ENCODE results near the gene TEKT5.

TEKT5 gene

GRCh38 chr16:10607157-10607556 is 87.6 kb downstream of the TEKT5 start:
- ATAC-seq: no peak

- no peak for ATAC-seq
Measured at GRCh38 chr16:10606607-10607006, 88.1 kb downstream of the TEKT5 start.

DNA sequence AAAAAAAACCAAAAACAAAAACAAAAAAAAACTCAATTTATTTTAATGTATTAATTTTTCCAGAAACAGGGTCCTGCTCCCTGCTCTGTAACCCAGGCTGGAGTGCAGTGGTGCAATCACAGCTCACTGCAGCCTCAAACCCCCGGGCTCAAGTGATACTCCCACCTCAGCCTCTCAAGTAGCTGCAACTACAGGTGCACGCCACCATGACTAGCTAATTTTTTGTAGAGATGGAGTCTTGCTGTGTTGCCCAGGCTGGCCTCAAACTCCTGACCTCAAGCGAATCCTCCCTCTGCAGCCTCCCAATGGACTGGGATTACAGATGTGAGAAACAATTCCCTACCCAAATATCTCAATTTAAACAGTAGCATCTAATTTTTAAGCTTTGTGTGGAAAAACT is 89.1 kb downstream of the TEKT5 start:
- ATAC-seq: no peak

DNA sequence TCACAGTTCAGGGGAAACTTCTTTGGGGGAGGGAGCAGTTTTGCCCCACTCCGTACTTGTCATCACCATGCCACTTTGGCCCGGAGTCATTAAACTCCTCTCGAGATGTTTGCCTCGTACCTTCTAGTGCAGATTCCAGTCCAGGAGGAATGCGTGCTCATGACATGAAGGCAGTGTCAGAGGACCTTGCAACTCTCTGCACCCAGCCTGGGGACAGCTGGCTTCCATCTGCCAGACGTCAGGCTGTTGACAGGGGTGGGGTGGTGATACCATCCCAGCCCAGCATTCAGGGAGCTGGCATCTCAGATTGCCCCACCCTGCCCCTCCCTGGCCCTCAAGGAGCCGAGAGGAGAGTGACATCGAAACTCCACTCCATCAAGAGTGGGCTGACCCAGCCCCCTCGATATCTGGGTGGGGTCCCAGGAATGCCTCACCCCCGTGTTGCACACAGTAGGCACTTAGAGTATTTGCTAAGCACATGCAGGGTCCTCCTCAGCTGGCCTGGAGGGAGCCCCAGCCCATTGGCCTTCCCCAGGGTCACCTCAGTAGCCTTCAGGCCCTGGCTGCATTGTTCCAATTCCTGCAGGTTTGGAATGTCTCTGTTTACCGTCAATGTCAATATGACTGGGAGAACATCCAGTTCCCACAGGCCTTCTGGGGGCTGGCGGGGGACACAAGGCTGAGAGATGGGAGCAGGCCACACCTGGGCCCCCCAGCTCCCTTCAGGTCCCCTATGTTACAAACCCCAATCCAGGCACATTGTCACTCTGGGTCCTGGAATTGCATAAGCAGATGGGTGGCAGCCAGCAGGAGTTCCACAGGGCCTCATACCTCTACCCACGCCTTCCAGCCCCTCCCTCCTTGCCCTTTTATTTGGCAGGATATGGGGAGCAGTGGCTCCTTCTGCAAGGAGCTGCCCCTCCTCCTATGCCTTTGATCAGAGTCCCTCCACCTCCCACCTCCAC is 93.0 kb downstream of the TEKT5 start:
- ATAC-seq: no peak

GRCh38 chr16:10600782-10601443 is 93.8 kb downstream of the TEKT5 start:
- no peak for ATAC-seq

GRCh38 chr16:10599626-10600025 is 95.1 kb downstream of the TEKT5 start:
- ATAC-seq: no peak

DNA sequence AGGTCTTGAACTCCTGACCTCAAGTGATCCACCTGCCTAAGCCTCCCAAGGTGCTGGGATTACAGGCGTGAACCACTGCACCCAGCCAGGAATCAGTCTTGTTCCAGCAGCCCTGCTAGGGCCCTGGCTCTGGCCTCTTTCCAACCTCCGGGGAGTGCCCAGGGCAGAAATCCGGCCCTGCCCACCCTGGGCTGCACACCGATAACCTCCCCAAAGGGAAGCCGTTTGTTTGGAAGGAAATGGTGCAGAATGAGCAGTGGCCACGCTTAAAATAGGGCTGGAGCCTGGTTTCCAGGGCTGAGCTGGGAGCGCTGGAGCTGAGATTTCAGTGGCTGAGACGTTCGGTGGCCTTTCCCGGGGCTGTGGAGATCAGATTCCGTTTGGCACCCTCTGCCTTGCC is 96.6 kb downstream of the TEKT5 start:
- ATAC-seq: no peak

DNA sequence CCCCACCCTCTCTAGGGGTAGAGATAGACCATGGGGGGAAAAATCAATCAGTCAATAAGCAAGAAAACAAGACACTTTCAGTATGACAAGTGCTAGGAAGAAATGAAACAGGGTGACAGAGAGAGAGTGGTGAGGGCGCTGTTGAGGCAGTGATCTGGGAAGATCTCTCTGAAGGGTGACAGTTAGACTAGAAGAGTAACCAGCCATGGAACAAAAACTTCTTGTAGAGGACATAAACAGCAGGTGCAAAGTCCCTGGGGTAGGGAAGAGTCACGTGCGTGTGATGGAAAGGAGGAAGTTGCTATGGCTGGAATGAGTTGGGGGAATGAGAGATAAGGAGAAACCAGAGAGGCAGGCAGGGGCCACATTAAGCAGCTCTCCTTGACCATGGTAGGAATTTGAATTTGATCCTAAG is 97.5 kb downstream of the TEKT5 start:
- ATAC-seq: no peak

DNA sequence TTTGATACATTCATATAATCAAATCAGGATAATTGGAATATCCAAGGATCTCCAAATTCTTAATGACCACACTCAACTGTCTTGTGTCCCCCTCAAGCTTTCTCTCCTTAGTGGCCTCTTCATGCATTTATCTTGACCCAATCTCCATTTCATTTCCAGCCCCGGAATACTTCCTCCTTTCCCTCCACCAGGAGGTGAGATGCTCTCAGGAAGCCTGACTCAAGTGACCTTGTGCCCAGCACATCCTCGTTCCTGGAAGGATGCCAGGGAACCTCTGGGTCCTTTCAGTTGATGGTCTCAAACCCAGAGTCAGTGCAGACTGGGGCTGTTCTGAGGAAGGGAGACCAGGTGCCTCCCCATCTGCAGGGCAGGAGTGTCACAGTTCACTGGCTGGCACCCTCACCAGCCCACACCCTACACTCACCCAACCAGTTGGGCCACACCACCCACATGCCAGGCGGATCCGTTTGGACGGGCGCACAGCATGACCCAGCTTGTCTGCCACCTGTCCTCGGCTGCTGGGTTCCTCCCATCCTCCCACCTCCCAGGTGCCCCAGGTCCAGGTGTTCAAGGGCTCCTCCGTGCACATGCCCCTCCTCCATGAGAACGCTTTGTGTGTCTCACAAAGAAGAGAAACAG is 100.3 kb downstream of the TEKT5 start:
- ATAC-seq: no peak

GRCh38 chr16:10592611-10593010 is 102.1 kb downstream of the TEKT5 start:
- no peak for ATAC-seq

DNA sequence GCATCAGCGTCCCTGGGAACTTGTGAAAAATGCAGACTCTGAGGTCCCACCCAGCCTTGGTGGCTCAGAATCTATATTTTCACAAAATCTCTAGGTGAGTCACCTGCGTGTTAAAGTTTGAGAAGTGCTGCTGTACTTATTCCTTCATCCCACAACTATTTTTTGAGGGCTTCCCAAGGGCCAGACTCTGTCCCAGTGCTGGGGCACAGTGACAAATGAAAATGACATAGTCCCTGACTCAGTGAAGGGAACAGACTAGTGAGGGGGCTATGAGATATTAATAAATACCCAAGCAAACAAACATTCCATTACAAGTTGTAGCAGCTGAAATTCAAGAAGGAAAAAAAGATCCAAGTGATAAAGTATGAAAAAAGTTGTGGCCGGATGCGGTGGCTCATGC is 104.4 kb downstream of the TEKT5 start:
- no peak for ATAC-seq

- no peak for ATAC-seq
Measured at GRCh38 chr16:10589109-10589508, 105.6 kb downstream of the TEKT5 start.

GRCh38 chr16:10587622-10588021 is 107.1 kb downstream of the TEKT5 start:
- ATAC-seq: no peak

DNA sequence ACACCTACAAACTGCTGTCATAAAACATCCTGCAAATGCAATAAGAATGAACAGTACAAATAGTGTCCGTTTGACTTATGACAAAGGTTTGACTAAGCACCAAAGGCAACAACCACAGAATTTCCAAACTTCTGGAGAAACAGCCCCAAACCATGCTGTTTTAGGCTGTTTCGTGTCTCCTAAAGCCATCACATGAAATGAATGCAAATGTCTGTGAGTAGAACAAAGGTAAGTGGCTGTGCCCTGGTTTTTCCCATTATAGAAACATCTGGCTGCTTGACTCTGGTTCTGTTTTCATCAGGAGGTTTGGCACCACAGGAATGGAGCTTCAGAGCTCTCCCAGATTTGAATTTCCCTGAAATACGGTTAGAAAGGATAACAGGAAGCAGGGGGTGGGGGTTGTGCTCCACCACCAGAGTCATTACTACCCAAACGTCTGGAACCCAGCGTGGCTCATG is 109.7 kb downstream of the TEKT5 start:
- no peak for ATAC-seq

DNA sequence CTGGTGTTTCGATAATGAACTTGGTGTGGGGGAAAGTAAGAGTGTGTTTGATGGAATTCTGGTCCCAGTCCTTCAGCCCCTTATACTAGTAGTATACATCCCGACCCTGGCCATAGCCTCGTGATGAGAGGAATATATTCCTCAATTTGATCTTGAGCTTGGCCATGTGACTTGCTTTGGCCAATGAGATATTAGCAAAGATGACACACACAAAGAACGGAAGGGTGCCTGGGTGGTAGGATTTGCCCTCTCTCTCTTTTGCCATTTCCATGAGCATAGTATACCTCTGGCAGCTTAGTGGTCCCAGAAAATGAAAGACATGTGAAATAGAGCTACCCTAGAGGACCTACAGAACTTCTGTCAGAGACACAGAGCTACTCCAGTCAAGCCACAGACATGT is 111.5 kb downstream of the TEKT5 start:
- ATAC-seq: no peak

GRCh38 chr16:10581507-10581906 is 113.2 kb downstream of the TEKT5 start:
- ATAC-seq: no peak

DNA sequence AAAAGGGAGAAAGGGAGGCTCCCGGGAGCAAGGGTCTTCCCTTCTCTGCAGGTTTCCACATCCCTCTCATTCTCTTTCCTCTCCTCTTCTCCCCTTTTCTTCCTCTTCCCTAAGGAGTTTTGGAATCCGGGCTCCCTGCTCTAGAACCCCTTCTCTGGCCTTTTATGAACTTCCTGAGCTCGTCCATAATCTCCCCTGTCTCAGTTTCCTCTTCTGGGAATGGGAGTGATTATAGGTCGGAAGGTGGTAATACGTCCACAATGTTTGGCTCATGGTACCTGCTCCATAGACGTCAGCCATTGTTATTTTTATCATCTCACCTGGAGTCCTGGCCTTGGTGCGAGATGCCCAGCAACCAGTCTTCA is 113.9 kb downstream of the TEKT5 start:
- ATAC-seq: no peak

DNA sequence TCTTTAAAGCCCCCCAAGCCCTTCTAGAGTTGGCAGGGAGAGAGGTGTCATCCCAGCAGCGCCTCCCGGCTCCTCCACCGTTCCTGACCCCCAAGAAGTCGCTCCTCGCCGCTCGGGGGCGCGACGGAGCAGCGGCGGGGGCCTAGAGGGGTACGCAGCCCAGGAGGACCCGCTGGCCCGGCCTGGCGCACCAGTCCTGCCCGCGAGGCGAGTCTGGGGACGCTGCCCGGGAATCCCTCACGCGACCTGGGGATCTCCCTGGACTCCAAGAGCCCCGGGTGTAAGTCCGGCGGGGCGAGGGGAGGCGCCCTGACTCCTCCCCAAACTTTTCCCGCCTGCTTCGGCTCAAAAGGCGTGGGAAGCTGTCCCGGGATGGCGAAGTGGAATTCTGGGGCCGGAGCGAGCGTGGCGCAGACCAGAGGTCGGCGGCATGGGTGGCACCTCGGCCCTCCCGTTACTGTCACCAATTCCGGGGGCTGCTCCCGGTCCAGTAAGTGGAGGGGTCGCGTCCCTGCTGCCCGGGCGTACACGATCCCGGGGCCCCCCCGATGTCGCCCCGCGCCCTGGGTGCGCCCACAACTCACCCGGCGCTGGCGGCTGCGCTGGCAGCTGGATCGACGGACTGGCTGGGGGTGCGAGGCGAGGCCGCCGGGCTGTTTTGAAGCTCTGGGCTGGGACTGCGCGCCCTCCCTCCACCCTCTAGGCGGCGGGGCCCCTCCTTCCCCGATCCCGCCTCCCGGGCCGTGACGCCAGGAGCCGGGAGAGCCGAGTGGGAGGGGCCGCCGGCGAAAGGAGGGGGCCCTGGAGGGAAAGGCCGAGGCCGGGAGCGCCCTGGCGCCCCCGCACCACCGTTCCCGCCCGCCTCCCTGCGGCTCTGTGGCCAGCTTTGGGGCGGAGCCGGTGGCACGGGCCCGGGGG is 114.5 kb downstream of the TEKT5 start, which contains the start of gene EMP2:
Gene EMP2 (minus strand): TSS at position 634 of the 918 bp plus-strand sequence. CDS start 32,981 bp downstream, outside the sequence.
- no peak for ATAC-seq

- ATAC-seq: no peak
Measured at GRCh38 chr16:10579575-10579964, 115.2 kb downstream of the TEKT5 start.

- no peak for ATAC-seq
Measured at GRCh38 chr16:10578474-10579316, 116.0 kb downstream of the TEKT5 start.

Measured in activated CD4-positive, CD25-positive, alpha-beta regulatory T cell treated with anti-CD3 and anti-CD28 coated beads, Interleukin-2, amount 50 U/mL, for 24 hours (primary cell).